ENCODE data around the gene STK10.
A peak's percentile ranks its signal among the peaks of the same experiment; 100 is the strongest.

Gene STK10

DNA sequence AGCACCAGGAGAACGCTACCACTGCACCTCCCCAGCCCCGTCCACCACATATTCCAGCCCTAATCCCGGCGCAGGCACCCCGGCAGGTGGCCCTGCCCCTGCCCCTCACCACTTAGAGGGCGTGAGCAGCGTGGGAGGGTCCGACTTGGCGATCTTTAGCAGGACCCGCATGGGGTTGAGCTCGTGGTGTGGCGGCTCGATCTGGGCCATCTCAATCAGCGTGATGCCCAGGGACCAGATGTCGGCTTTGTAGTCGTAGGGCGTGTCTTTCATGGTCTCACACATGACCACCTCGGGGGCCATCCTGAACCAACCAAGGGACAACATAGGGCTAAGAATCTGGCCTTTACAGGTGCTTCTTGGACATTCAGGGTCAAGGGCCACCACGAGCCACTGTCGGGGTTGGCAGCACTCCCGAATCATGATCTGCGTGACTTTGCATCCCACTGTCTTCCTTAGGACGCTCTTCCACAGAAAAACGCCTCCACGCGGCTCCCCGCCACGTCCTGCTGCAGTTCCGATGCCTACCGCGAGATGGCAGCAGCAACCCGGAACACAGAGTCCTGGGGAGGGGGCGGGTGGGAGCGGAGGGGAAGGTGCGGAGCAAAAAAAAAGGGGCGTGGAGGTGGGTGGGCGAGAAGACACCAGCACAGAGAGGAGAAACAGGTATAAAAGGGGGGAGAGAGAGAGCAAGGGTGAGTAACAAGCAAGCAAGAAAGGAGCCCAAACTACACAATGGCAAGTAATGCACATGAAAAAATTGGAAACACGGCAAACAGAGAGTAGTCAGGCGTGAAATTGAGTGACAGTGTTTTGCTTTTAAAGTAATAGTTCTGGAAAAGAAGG lies 81.3 kb downstream of the STK10 start:
- DNase-seq (ENCODE audit: extremely low spot score): peak; percentile 85
- TF ChIP-seq, protein P1, sequence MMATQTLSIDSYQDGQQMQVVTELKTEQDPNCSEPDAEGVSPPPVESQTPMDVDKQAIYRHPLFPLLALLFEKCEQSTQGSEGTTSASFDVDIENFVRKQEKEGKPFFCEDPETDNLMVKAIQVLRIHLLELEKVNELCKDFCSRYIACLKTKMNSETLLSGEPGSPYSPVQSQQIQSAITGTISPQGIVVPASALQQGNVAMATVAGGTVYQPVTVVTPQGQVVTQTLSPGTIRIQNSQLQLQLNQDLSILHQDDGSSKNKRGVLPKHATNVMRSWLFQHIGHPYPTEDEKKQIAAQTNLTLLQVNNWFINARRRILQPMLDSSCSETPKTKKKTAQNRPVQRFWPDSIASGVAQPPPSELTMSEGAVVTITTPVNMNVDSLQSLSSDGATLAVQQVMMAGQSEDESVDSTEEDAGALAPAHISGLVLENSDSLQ (IDR thresholded peaks at IDR 0.05): peak; percentile 87
- TF ChIP-seq HDGF (IDR thresholded peaks at IDR 0.05; ENCODE audit: borderline replicate concordance) (peak; percentile 80; the same call in 1 of the 2 replicates), TARDBP (IDR thresholded peaks at IDR 0.05) (peak; percentile 60), FOXM1 (IDR thresholded peaks at IDR 0.05; ENCODE audit: borderline replicate concordance) (no peak), ZNF384 (IDR thresholded peaks at IDR 0.05) (peak; percentile 71)
- ChIA-PET POLR2A (no interaction called here), CTCF (interaction anchor here (0.6 to 2.5 kb wide), 7 partner anchors 11 to 590 kb away, joined by 3 to 10 read pairs (median 4); partner anchors contain the start of gene STK10)

DNA sequence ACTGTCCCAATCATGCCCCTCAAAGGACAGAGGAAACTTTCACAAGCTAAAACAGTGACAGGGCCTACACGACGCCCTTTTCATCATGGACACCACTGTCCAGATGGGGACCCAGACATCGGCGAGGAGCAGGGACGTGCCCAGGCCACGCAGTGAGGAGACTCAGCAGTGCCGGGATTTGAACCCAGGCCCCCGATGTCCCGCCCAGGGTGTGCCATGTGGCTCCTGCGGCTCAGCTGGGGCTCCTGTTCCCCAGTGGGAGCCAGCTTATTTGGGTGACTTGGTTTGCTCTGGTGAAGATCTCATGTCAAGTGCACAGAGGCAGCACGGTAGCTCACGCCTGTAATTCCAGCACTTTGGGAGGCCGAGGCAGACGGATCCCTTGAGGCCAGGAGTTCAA lies 82.2 kb downstream of the STK10 start:
- ChIA-PET POLR2A (interaction anchor here (0.9 kb wide), 1 partner anchor 177 kb away, joined by 4 read pairs; the partner anchor contains the start of gene UBTD2), CTCF (interaction anchor here (0.6 to 2.5 kb wide), 7 partner anchors 10 to 591 kb away, joined by 3 to 10 read pairs (median 4); partner anchors contain the start of gene STK10)
- TF ChIP-seq TARDBP (IDR thresholded peaks at IDR 0.05): no peak
- no peak for TF ChIP-seq SP1 (IDR thresholded peaks at IDR 0.05)
- TF ChIP-seq FOXK2 (IDR thresholded peaks at IDR 0.05): no peak
- no peak for TF ChIP-seq LEF1 (IDR thresholded peaks at IDR 0.05; ENCODE audit: borderline replicate concordance)
- no peak for TF ChIP-seq CTBP1 (IDR thresholded peaks at IDR 0.05; ENCODE audit: borderline replicate concordance)
- no peak for TF ChIP-seq BHLHE40 (IDR thresholded peaks at IDR 0.05; ENCODE audit: borderline replicate concordance)
- no peak for TF ChIP-seq ARNT (IDR thresholded peaks at IDR 0.05)
- no peak for TF ChIP-seq SUZ12 (IDR thresholded peaks at IDR 0.05)
- TF ChIP-seq, protein P1 (IDR thresholded peaks at IDR 0.05): no peak
- no peak for TF ChIP-seq L3MBTL2 (conservative IDR thresholded peaks at IDR 0.05)
- no peak for TF ChIP-seq ZNF384 (IDR thresholded peaks at IDR 0.05)
- no peak for TF ChIP-seq HDGF (IDR thresholded peaks at IDR 0.05; ENCODE audit: borderline replicate concordance)
- no peak for TF ChIP-seq NFRKB (IDR thresholded peaks at IDR 0.05)
- TF ChIP-seq FOXA1 (IDR thresholded peaks at IDR 0.05): no peak
- TF ChIP-seq FOXM1 (IDR thresholded peaks at IDR 0.05; ENCODE audit: borderline replicate concordance): no peak
- no peak for TF ChIP-seq ELF4 (IDR thresholded peaks at IDR 0.05)
- DNase-seq (ENCODE audit: extremely low spot score): no peak

DNA sequence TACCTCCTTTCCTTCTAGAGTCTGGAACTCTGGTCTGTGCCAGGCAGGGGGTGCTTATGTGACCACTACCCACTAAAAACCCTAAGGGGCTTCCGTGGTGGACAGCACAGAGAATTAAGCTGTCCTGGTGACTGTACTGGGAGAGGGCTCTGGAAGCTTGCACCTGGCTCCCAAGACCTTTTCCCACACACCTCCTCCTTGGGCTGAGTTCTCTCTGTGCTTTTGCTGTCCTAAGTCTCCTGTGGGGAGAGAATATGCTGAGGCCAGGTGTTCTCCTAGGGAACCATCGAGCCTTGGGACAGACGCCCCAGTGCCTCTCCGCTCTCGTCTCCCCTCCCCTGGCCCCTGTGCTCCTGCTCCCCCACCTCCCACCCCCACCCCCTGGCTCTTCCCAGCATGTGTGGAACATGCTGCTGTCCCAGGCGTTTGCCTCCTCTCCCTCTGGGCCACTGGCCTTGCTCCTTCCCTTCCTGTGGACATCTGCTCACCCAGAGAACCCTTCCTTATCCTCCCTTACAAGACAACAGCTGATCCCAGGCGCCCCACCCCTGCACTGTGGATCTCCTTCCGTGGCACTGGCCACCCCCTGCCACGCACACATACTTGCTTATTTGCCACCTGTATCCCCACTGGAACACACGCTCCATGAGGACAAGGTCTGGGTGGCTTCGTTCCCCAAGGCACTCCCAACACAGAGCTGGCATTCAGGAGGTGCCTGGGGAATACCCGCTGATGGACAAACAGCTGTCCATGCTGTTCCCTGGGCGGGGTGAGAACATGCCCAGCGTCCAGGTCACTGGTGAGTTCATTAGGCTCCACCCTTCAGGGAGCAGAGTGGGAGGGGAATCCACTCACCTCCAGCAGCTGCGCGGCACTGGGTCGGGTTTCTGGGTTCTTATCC lies 83.0 kb downstream of the STK10 start:
- DNase-seq (ENCODE audit: extremely low spot score): no peak
- ChIA-PET CTCF (interaction anchor here (1.1 to 2.5 kb wide), 4 partner anchors 9 to 180 kb away, joined by 3 to 10 read pairs (median 5); partner anchors contain the start of gene STK10), POLR2A (interaction anchor here (0.9 kb wide), 1 partner anchor 178 kb away, joined by 4 read pairs; the partner anchor contains the start of gene UBTD2)
- TF ChIP-seq, protein P1 (IDR thresholded peaks at IDR 0.05): no peak
- no peak for TF ChIP-seq ELF4 (IDR thresholded peaks at IDR 0.05)
- no peak for TF ChIP-seq FOXM1 (IDR thresholded peaks at IDR 0.05; ENCODE audit: borderline replicate concordance)
- TF ChIP-seq SP1 (IDR thresholded peaks at IDR 0.05): no peak
- no peak for TF ChIP-seq ARNT (IDR thresholded peaks at IDR 0.05)
- no peak for TF ChIP-seq FOXK2 (IDR thresholded peaks at IDR 0.05)
- no peak for TF ChIP-seq TARDBP (IDR thresholded peaks at IDR 0.05)
- TF ChIP-seq L3MBTL2 (conservative IDR thresholded peaks at IDR 0.05): no peak
- no peak for TF ChIP-seq LEF1 (IDR thresholded peaks at IDR 0.05; ENCODE audit: borderline replicate concordance)
- TF ChIP-seq FOXA1 (IDR thresholded peaks at IDR 0.05): no peak
- no peak for TF ChIP-seq SUZ12 (IDR thresholded peaks at IDR 0.05)
- TF ChIP-seq HDGF (IDR thresholded peaks at IDR 0.05; ENCODE audit: borderline replicate concordance): no peak
- TF ChIP-seq CTBP1 (IDR thresholded peaks at IDR 0.05; ENCODE audit: borderline replicate concordance): no peak
- TF ChIP-seq ZNF384 (IDR thresholded peaks at IDR 0.05): no peak

DNA sequence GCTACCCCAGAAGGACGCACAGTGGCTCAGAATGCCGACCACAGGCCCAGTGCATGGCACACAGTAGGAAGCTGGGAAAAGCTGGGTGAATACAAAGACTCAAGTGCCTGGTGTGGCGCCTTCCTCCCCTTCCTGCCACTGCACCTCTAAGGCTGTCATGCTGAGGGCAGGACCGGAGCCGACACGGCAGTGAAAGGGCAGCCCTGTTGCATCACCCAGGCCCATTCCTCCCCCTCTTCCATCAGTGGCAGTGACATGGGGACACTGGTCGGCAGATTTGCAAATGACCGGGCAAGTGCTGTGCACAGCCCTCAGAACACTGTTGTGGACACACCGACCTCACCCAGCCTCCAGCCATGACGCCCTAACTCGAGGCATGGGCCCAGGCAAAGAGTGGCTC lies 84.0 kb downstream of the STK10 start:
- no peak for DNase-seq (ENCODE audit: extremely low spot score)
- ChIA-PET POLR2A (interaction anchor here (1.0 kb wide), 1 partner anchor 179 kb away, joined by 4 read pairs; the partner anchor contains the start of gene UBTD2), CTCF (interaction anchor here (0.9 to 1.3 kb wide), 2 partner anchors 10 to 58 kb away, joined by 4 to 6 read pairs; no protein-coding TSS in a partner anchor)
- no peak for TF ChIP-seq FOXK2 (IDR thresholded peaks at IDR 0.05)
- no peak for TF ChIP-seq ARNT (IDR thresholded peaks at IDR 0.05)
- TF ChIP-seq SP1 (IDR thresholded peaks at IDR 0.05): no peak

DNA sequence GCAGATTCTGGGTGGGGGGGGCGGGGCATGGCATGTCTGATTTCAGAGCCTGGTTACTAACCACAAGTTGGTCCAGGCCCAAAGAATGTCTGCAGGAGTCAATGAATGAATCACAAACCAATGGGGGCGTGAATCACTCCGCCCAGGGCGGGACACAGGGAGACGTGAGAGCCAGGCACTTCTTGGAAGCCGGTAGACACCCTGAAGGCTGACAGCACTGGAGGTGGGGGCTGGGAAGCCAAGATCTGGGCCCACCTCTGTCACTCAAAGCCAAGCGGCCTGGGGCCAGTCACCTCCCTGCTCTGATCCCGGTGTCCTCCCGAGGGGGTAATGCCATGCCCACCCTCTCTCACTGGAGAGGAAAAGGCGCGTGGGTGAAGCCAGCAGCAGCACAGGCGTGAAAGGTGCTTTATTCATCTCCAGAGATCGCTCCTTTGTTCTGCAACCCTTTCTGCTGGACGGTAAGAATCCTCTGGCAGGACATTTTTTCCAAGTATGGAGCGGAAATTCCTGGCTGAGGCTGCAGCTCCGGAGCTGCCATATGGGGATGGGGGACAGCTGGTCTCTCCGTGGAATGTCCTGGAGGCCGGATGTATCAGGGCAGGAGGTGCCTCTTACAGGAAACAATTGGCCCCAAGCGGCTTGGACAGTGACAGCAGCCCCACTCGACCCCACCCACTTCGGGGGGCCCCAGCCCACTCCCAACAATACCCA lies 85.0 kb downstream of the STK10 start:
- no peak for DNase-seq (ENCODE audit: extremely low spot score)
- TF ChIP-seq CTBP1 (IDR thresholded peaks at IDR 0.05; ENCODE audit: borderline replicate concordance) (no peak), LEF1 (IDR thresholded peaks at IDR 0.05; ENCODE audit: borderline replicate concordance) (no peak), ARNT (IDR thresholded peaks at IDR 0.05) (no peak)
- CTCF ChIA-PET: interaction anchor here (0.6 to 1.3 kb wide), 2 partner anchors 59 to 639 kb away, joined by 4 to 6 read pairs; no protein-coding TSS in a partner anchor
- POLR2A ChIA-PET: interaction anchor here (1.1 kb wide), 1 partner anchor 180 kb away, joined by 3 read pairs; the partner anchor contains the start of gene UBTD2
